ENCODE results near the gene TM9SF3. TPM values are rescaled to one million over a fixed set of nuclear protein-coding genes. Genes with fewer than 3 reads are reported as not detected.

Gene TM9SF3
- total and polyA plus RNA-seq, 4 donors: 24.4 to 103 (median 66.7) TPM

- Histone ChIP-seq H3K27ac (ENCODE audit: low read depth in 1 of 2, low read length in 1 of 2) (no peak overlapping the region), H3K4me1 (ENCODE audit: control insufficient read depth in 5 of 5, insufficient read depth in 5 of 5, low read length in 5 of 5) (peaks cover 0 to 26% (median 23%) of the 10 kb centered on the region in 5 donors), H3K4me3 (no peak overlapping the region), H3K27me3 (ENCODE audit: control insufficient read depth in 3 of 3, insufficient read depth in 3 of 3, low read length in 2 of 3) (no peaks in the 10 kb centered on the region), H3K9ac (ENCODE audit: insufficient read depth in 1 of 2, low read length in 2 of 2) (no peak overlapping the region), H3K36me3 (ENCODE audit: control insufficient read depth in 4 of 4, insufficient read depth in 4 of 4, low read length in 4 of 4) (peaks cover 0 to 7% (median 0%) of the 10 kb centered on the region in 4 donors), H3K9me3 (ENCODE audit: control insufficient read depth in 4 of 4, insufficient read depth in 3 of 4, low read length in 3 of 4) (peaks cover 0 to 3% (median 0%) of the 10 kb centered on the region in 4 donors)
- TF ChIP-seq CTCF (IDR thresholded peaks at IDR 0.05; ENCODE audit: control extremely low read depth, extremely low read depth): no peak
- no peak for ATAC-seq (ENCODE audit: insufficient read depth, low FRiP score)
- WGBS, 2 donors: 90 to 91% methylated on average over 6 of the region's 6 CpGs
- no peak for DNase-seq
These were observed 35.4 kb upstream of the TM9SF3 start for GRCh38 chr10:96622013-96622787.

GRCh38 chr10:96619796-96620773 lies 33.3 kb upstream of the TM9SF3 start:
- peaks cover 0 to 7% (median 0%) of the 10 kb centered on the region in 4 donors for H3K36me3 ChIP-seq (ENCODE audit: control insufficient read depth in 4 of 4, insufficient read depth in 4 of 4, low read length in 4 of 4)
- peaks cover 0 to 3% (median 0%) of the 10 kb centered on the region in 4 donors for H3K9me3 ChIP-seq (ENCODE audit: control insufficient read depth in 4 of 4, insufficient read depth in 3 of 4, low read length in 3 of 4)
- WGBS, 2 donors: 77 to 85% methylated on average over 17 of the region's 17 CpGs
- peaks cover under 1 to 26% (median 23%) of the 10 kb centered on the region in 5 donors for H3K4me1 ChIP-seq (ENCODE audit: control insufficient read depth in 5 of 5, insufficient read depth in 5 of 5, low read length in 5 of 5)
- no peaks in the 10 kb centered on the region for H3K27me3 ChIP-seq (ENCODE audit: control insufficient read depth in 3 of 3, insufficient read depth in 3 of 3, low read length in 2 of 3)
- ATAC-seq (ENCODE audit: insufficient read depth, low FRiP score): no peak
- H3K4me3 ChIP-seq: no peak overlapping the region
- no peak for TF ChIP-seq CTCF (IDR thresholded peaks at IDR 0.05; ENCODE audit: control extremely low read depth, extremely low read depth)
- peak overlapping the region in 1 of 2 donors; percentile 74 for H3K27ac ChIP-seq (ENCODE audit: low read depth in 1 of 2, low read length in 1 of 2)
- peak overlapping the region in 1 of 2 donors; percentile 30 for H3K9ac ChIP-seq (ENCODE audit: insufficient read depth in 1 of 2, low read length in 2 of 2)
- peak in 2 of 3 donors; percentile 74 to 76 for DNase-seq

DNA sequence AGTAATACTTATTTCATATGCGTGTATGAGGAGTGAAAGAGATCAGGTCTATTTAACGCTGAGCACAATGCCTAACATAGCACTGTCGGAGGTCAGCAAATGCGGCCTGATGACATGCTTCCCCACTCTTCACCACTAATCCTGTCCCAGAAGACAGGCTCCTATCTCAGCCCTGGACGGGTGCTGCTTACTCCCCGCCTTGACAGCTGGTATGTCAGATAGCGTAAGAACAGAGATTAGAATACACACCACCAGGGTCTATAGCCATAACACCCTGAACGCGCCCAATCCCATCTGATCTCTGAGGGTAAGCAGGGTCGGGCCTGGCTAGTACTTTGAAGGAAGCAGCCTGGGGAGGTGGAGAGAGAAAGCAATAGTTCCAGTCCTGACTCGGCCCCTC lies 32.3 kb upstream of the TM9SF3 start:
- ATAC-seq (ENCODE audit: insufficient read depth, low FRiP score) (no peak), DNase-seq (no peak)
- Histone ChIP-seq H3K9me3 (ENCODE audit: control insufficient read depth in 4 of 4, insufficient read depth in 3 of 4, low read length in 3 of 4) (peaks cover 0 to 3% (median 0%) of the 10 kb centered on the region in 4 donors), H3K4me1 (ENCODE audit: control insufficient read depth in 5 of 5, insufficient read depth in 5 of 5, low read length in 5 of 5) (peaks cover 2 to 26% (median 23%) of the 10 kb centered on the region in 5 donors), H3K4me3 (no peak overlapping the region), H3K9ac (ENCODE audit: insufficient read depth in 1 of 2, low read length in 2 of 2) (no peak overlapping the region), H3K36me3 (ENCODE audit: control insufficient read depth in 4 of 4, insufficient read depth in 4 of 4, low read length in 4 of 4) (peaks cover 0 to 7% (median 0%) of the 10 kb centered on the region in 4 donors), H3K27me3 (ENCODE audit: control insufficient read depth in 3 of 3, insufficient read depth in 3 of 3, low read length in 2 of 3) (no peaks in the 10 kb centered on the region), H3K27ac (ENCODE audit: low read depth in 1 of 2, low read length in 1 of 2) (peak overlapping the region in 1 of 2 donors; percentile 74)
- WGBS, 2 donors: 90 to 92% methylated on average over 11 of the region's 11 CpGs
- no peak for TF ChIP-seq CTCF (IDR thresholded peaks at IDR 0.05; ENCODE audit: control extremely low read depth, extremely low read depth)

Measured in lung (tissue), 12 donors.